GM12874 (cell line): Measurements from ENCODE around the gene RRP15.
A peak's percentile ranks its signal among the peaks of the same experiment; 100 is the strongest.

Experiments used
- TF ChIP-seq, protein P1 (sequence below): IDR thresholded peaks from 2 replicates; pipeline ENCODE4 v1.5.1; 2011; ENCODE audit warnings: low read depth, mild to moderate bottlenecking, control low read depth, low read length, moderate library complexity; ENCODE audit not compliant: insufficient read depth

RRP15 gene

DNA sequence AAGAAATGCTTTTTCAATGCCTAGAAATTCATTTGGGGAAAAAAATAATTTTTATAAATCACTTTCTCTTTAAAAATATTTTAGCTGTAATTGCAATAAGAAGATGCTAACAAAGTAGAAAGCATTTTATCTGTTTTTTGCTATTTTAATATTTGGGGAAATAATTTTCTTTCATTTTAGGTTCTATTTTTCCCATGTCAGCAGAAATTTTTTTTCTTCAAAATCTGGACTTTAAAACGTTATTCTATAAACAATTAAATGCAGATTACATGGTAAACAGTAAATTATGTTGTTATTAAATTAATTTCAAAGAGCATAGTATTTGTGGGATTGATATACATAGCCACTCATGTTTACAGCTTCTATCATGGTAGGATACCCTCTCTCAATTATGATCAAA lies 27.7 kb upstream of the RRP15 start:
- TF ChIP-seq, protein P1, sequence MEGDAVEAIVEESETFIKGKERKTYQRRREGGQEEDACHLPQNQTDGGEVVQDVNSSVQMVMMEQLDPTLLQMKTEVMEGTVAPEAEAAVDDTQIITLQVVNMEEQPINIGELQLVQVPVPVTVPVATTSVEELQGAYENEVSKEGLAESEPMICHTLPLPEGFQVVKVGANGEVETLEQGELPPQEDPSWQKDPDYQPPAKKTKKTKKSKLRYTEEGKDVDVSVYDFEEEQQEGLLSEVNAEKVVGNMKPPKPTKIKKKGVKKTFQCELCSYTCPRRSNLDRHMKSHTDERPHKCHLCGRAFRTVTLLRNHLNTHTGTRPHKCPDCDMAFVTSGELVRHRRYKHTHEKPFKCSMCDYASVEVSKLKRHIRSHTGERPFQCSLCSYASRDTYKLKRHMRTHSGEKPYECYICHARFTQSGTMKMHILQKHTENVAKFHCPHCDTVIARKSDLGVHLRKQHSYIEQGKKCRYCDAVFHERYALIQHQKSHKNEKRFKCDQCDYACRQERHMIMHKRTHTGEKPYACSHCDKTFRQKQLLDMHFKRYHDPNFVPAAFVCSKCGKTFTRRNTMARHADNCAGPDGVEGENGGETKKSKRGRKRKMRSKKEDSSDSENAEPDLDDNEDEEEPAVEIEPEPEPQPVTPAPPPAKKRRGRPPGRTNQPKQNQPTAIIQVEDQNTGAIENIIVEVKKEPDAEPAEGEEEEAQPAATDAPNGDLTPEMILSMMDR: no peak

DNA sequence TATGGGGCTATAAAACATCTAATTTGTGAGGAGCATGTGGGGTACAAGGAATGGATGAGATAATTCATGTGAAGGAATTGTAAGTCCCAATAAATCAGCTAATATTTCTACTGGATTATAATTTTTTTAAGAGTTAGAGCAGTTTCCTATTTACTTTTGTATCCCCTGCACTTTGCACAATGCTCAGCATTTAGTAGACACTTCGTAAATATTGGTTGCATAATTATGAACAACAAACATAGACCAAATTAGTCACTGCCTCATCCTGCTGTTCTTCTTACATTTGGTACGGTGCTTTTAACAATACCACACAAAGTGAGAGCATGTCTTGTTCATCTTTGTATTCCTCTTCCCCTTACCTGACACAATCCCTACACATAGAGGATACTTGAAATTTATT lies 27.1 kb upstream of the RRP15 start:
- TF ChIP-seq, protein P1: no peak

DNA sequence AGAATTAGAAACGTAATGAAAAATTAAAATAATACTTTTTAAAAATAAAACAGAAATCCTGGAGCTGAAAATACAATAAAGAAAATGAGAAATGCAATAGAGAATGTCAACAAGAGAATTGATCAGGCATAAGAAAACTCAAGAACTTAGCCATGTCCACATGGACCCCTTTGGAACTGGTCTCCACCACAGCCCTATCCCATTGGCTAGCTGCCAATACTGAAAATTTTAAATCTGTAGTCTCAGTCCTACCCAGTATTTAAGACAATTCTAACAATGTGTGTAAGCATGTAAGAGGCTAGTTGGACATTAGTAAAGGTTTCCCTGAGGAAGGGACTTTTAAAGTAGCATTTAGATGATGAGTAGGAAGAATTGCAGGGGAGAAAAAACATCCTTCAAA lies 25.8 kb upstream of the RRP15 start:
- TF ChIP-seq, protein P1: no peak

GRCh38 chr1:218259800-218260199 lies 25.3 kb upstream of the RRP15 start:
- TF ChIP-seq, protein P1: peak; percentile 30; the same call in 1 of the 2 replicates

GRCh38 chr1:218262259-218262658 lies 22.8 kb upstream of the RRP15 start:
- TF ChIP-seq, protein P1: no peak

GRCh38 chr1:218266356-218266755 lies 18.7 kb upstream of the RRP15 start:
- TF ChIP-seq, protein P1: no peak

GRCh38 chr1:218272366-218272765 lies 12.7 kb upstream of the RRP15 start:
- TF ChIP-seq, protein P1: no peak
